ENCODE data around the gene FEM1A.

DNA sequence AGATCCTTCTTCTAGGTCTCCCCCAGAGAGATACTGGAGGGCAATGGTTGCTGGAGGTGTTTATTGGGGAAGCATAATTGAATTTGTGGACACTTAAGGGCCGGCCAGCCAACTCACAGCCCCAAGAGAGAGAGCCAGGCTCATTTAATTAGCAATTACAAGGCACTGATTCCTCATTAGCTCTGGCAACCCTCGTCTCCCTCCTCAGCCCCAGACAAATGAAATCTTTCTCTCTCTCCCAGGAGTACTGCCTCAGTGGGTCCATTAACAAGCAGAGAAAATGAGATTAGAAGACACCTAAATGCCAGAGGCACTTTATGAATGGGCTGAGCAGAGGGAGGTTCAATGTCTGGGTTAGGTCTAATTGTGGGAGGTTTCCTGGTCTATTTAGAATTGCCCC, 19.0 kb upstream of the FEM1A start:
- no peak for TF ChIP-seq POLR2A (IDR thresholded peaks at IDR 0.05)
- TF ChIP-seq, protein P1, sequence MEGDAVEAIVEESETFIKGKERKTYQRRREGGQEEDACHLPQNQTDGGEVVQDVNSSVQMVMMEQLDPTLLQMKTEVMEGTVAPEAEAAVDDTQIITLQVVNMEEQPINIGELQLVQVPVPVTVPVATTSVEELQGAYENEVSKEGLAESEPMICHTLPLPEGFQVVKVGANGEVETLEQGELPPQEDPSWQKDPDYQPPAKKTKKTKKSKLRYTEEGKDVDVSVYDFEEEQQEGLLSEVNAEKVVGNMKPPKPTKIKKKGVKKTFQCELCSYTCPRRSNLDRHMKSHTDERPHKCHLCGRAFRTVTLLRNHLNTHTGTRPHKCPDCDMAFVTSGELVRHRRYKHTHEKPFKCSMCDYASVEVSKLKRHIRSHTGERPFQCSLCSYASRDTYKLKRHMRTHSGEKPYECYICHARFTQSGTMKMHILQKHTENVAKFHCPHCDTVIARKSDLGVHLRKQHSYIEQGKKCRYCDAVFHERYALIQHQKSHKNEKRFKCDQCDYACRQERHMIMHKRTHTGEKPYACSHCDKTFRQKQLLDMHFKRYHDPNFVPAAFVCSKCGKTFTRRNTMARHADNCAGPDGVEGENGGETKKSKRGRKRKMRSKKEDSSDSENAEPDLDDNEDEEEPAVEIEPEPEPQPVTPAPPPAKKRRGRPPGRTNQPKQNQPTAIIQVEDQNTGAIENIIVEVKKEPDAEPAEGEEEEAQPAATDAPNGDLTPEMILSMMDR (IDR thresholded peaks at IDR 0.05 in 8 of 11, conservative IDR thresholded peaks at IDR 0.05 in 3 of 11), result no peak

Measured in spleen (tissue), 7 donors.